Stimulated activated CD4-positive, alpha-beta T cell treated with anti-CD3 and anti-CD28 coated beads, Interleukin-4, amount 100 ng/mL, for 4 hours (primary cell): ENCODE measurements around the gene FLNA.

Experiments
- DNase-seq, 2 experiments: peaks; one replicate each; pipeline ENCODE4 v3.0.0-alpha.2; 2020

Gene FLNA

DNA sequence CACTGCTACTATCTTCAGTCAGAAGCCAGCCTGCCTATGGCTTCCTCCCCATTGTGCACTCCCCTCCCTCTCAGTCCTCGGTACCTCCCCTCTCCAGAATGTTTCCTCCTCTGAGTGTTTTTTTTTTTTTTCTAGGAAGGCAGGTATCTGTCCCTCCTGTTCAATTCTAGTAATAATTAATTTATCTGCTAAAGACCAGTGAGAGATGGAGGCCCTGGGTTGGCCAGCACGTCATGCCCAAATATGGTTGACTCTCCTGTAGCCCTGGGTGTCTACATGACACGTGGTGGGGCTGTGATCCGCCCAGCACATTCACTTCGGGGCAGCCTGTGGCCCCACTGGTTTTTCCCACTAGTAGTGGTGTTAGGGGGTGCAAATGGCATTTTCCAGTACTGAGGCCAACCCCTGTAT is 1.8 kb downstream of the FLNA start:
- DNase-seq = no peak

DNA sequence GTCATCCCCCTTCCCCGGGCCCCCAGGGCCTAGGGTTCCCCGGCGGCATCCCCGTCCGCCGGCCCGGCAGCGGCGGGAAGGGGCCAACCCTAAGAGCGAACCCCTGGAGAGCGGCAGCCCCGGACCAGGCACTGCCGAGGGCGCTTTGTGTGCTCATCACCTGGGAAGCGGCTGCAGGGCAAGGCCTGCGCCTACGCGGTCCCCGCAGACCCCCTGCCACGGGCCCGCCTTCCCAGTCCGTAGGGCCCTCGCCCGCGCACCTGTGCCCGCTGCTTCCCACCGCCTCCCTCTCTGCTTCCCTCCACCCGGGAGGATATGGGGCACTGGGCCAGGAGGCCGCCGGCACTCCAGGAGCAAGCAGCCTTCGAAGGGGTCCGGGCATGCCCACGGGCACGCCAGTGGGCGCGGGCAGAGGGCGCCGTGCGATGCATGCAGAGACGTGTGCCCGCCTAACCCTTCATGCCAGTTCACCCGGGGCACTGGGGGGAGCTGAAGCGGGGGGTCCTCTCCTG is 2.6 kb downstream of the FLNA start:
- DNase-seq = no peak

DNA sequence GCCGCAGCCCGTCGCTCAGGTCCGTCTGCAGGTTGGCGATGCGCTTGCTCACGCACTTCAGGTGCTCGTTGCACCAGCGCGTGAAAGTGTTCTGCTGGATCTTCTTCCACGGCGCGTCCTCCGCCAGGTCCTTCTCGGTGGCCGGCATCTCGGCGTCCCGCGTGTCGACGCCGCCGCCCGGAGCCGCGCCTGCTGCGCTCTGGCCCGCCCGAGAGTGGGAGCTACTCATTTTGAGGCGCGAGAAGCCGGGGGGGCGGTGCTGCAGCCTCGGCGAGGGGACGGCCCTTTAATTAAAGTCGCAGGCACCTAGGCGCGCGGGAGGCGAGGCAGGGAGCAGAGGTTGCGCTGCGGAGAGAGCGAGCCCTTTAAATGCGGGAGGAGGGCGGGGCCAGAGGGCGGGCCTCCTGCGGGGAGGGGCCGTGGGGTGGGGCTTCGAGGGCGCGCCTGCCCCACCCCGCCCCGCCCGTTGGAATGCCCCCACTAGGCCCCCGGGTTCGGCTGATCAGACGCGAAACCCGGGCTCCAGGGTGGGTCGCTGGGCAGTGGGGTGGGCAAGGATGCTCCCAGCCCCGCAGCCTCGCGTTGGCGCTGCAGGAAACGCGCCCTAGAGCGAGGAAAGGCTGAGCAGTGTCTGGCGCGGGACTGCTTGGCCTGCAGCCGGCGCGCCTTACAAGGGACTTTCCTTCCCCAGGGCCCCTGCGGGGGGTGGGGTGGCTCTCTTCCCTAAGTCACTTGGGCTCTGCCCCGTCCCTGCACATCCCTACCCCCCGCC is 3.2 kb downstream of the FLNA start:
- DNase-seq = peak; percentile 86 to 93

DNA sequence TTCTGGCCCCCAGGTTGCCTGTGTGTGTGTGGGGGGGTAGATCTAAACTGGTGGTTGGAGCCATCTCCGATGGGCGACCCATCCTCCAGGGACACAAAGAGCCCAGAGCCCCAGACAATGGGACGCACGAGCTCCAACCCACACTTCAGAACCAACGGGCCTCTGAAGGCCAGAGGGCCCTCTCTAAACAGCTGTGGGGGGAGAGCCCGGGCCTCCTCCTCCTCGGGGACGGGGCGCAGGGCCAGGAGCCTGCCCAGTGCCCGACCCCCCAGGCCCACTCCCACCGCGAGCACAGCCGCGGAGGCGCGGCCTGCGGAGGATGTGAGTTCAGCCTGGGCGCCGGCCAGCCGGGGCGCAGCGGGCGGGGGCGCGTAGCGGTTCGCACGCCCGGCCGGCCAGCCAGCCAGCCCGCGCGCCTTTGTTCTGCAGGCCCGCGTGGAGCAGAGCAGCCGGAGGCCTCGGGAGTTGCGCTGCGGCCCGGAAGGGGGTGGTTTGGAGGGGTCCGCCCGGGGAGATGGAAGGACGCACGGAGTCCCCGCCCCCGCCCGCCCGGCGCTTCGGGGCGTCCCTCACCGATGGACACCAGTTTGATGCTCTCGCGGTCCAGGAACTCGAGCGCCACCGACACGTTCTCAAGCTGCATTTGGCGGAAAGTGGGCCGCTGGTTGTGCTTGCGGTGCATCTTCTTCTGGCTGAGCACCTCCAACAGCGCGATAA is 4.0 kb downstream of the FLNA start:
- DNase-seq = no peak

DNA sequence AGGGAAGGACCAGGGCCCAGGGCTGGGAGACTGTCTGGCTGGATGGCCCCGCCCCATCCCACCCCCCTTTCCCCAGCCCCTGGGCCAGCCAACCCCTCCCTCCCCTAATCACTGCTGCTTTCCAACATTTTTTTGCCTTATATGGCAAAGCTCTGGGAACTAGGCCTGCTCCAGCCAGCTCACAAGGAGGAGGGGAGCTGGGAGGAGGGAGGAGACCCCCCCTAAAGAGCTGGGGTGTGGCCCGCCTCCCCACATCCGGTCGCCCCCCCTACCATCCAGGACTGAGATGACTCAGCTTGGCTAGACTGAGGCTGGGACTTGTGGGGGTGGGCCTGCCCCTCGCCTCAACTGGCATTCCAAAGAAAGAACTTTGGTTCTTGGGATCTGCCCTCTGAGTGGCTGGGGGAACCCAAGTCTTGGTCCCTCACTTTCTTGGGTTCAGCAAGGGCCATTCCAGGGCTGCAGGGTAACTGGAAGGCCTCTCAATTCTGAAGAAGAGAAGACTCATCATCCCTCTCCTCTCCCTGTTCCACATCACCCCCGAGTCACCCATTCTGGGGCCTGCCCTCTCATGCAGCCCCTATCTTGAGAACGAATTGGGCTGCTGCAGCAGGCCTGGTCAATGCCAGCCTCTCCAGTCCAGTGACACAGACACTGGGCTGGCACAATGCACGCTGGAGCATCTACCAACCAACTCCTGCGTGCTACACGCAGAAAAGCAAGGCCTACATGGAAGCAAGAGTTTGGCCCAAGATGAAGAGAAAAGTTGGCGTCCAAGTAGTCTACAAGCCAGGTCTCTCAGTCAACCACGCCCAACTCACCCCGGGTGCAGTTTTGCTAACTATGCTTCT is 4.8 kb downstream of the FLNA start:
- peak; percentile 61 to 67 for DNase-seq

DNA sequence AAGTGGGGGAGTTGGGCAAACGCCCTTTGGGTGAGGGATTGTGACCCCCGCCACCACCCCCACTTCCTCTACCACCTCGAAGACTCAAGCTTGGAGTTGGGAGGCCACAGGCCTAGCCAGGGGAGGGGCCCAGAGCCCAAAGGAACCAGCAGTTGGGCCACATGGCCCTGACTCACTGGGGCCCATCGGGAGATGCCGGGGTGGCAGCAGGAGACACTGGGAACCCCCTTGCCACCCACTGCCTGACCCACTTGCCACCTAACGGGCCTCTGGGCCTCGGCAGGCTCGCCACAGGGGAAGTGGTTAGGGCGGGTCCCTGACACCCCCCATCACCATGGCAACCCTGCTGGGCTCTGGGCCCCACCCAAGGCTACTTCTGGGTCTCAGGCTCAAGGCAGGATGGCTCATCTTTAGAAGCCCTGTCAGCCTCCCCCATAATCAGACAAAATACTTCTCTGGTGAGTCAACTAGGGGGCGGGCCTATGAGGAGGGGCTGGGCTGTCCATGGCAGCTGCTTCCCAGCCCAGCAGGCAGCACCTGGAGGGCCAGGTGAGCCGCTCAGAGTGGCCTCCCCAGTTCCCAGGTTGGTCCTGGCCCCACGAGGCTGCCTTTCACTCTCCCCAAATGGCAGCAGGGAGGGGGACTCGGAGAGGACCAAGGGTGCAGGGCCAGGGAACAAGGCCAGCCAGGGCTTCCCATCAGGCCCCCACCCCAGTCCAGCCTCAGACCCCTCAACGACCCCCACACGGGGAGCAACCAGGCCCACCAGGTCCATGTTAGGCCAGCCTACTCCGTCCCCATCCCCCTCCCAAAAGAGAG is 5.6 kb downstream of the FLNA start:
- DNase-seq = peak; percentile 80 to 91

DNA sequence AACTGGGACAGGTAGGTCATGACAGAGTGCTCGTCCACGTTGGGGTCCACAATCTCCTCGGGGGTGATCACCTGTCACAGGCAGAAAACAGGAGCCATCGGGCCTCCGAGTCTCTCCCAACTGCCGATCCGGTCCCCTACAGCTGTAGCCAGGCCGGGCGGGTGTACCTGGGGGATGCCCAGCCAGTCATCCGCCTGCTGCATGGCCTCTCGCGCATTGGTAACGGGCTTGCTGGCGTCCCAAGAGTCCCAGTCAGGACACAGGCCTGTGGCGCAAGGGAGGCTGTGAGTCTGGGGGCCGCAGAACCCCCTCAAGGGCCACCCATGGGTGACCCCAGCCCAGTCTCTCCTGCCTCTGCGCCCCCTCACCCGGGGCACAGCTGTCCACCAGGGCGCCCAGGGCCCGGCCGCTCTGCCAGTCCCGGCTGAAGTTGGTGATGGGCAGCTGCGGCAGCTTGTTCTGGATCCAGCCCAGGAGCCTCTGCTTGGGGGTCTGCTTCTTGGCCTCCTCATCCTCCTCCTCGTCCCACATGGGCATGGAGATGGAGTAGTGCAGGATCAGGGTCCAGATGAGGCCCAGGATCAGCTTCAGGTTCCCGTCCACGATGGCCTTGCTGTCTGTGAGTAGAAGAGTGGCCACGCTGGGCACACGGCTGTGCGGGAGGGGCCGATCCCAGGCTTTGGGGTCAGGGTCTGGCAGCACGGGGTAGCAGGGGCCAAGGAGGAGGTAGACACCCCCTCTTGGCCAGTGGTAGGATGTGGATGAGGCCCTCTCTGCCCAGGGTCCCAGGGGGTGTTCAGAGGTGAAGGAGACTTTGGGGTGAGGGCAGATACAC is 6.7 kb downstream of the FLNA start:
- DNase-seq = no peak

DNA sequence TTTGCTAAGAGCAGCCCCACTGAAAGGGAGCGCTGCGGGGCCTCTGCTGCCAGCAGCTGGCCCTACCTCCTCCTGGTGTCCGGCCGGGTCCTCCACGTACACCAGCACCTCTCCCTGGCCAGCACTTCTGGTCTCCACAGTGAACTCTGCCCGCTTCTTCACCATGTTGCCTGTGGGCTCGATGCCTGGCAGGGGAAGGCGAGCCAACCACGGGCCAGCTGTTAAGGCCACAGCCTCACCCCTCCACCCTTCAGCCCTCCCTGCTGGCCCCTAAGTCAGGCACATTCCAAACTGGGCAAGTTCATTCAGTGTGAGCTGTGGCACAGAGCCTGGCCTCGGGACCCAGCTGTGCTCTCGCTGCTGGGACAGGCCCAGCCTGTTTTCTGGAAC is 7.8 kb downstream of the FLNA start:
- DNase-seq = no peak

DNA sequence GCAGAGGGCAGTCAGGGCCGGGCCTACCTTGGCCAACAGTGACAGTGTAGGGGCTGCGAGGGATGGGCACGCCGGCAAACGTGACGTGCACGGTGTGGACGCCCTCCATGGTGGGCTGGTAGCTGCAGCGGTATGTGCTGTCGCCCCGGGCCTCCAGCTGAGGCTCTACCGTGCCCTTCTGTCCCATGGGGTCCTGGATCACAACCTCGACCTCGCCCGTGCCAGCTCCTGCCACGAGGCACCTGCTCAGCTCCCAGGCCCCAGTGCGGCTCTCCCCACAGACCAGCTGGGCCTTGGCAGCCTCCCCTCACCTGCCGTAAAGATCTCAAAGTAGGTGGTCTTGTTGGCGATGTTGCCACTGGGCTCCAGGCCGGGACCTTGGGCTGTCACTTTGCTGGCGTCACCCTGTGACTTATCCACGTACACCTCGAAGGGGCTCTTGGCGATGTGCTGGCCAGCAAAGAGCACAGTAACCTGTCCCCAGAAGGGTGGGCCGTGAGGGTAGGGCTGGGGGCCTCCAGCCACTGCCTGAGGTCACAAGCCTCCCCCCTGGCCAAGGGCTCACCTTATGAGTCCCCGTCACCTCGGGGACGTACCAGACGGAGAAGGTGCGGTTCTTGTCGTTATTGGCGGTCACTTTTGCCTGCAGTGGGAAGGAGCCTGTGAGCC is 8.3 kb downstream of the FLNA start:
- DNase-seq = no peak

DNA sequence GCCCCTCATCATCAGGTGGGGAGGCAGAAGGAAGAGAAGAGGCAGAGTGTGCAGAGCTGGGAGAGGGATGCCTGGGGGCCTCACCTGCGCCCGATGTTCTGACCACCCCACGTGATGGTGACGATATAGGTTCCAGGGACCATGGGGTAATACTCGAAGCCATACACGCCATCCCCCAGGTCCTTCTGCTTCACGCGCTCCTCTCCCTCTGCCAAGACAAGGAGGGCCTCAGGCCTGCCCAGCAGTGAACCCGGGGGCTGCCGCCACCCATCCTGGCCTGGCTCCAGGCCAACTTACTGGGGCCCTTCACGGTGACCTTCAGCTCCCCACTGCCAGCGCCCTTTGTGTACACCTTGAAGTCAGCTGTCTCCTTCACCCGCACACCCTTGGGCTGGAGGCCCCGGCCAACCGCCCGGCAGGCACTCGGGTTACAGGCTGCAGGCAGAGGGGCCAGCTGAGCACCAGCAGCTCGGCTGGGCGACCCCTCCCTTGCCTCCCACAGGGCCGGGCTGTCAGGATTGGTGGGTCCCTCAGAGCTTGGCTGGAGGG is 9.3 kb downstream of the FLNA start:
- DNase-seq = no peak

DNA sequence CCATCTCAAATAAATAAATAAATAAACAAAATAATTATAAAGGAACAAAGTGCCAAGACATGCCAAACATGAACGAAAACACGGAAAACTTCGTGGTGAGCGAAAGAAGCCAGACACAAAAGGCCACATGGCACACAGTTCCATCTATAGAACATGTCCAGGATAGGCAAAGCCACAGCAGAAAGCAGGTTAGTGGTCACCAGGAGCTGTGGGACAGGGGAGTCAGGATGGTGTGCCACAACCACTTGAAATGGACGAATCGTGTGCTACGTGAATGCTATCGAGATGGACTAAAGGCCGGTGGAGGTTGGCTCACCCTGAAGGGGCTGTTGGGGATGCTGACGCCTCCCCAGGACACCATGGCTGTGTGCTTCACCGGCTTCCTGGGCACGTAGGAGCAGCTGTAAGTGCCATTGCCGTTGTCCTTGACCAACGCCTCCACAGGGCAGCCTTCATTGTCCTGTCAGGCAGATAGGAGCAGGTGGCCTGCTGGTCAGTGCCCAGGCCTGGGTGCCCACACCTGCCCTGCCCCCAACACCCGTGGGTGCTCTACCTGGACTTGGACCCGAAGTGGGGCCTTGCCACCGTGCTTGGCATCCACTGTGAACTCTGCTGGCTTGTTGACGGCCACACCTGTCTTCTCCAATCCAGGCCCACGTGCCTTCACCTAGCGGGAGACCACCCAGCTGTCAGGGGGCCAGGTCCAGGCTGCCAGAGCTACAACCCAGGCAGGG is 10.6 kb downstream of the FLNA start:
- DNase-seq = no peak

DNA sequence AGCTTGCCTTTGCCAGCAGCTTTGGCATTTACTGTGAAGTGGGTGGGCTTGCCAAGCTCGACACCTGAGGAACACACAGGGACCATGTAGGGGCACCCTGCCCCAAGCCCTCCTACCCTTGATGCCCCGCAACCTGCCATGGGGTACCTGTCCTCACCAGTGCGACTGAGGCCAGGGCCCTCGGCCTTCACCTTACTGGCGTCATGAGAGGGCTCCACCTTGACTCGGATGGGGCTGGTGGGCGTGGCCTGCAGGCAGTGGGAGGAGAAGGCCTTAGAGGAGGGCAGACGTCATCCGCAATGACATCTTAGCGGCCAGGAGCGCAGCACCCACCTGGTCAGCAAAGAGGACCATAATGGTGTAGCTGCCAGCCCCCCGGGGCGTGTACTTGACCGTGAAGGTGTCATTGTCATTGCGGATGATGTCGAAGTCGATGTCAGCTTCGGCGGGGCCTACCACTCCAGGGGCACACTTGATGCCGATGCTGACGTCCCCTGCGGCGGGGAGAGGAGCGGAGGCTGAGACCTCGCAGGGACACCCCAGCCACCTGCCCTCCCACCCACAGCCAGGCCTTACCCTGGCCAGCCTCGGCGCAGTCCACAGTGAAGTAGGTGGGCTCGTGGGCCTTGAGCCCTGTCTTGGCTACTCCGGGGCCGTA is 12.2 kb downstream of the FLNA start:
- DNase-seq = no peak

DNA sequence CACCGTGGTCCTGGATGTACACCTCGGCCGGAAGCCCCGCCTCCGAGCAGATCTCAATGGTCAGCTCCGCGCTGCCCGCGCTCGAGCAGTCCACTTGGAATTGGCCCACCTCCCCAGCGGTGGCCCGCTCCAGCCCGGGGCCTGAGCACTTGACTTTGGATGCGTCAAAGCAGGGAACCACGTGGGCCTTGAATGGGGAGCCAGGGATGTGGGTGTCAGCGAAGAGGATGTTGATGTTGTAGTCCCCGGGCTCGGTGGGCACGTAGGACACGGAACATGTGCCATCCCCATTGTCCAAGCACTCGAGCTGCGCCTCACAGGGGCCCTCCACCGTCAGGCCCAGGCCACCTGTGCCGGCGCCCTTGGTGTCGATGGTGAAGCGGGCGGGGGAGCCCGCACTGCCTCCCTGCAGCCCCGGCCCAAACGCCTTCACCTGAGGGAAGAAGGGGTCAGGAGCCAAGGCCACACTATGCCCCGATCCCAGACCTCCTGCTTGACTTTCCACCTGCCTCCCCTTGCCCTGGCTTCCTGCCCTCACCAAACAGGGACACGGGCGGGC is 14.2 kb downstream of the FLNA start:
- no peak for DNase-seq

DNA sequence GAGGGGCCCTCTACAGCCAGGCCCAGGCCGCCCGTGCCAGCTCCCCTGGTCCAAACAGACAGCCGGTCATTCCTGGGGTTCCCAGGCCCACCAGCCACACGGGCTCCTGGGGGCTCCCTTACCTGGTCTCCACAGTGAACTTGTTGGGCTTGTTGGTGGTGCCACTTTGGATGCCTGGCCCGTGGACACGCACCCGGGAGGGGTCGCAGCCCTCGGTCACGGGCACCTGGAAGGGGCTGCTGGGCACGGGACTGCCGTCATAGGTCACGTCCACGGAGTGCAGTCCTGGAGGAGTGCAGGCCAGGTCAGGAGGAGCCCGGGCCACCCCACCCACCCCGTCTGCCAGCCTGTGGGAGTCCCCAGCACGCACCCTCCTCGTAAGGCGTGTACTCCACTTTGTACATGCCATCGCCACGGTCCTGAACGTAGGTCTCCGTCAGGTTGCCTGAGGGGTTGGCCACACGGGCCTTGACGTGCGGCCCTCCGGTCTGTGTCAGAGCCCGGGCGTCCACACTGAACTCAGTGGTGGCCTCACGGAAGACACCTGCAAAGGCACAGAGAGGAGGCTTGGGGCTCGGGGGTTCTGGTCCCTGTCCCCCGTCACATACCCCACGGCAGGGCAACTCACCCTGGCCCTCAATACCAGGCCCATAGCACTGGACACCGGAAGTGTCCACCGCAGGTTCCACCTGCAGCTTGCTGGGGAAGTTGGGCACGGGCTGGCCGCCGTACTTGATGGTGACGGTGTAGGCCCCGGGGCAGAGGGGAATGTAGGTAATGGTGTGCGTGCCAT is 14.9 kb downstream of the FLNA start:
- DNase-seq = no peak

DNA sequence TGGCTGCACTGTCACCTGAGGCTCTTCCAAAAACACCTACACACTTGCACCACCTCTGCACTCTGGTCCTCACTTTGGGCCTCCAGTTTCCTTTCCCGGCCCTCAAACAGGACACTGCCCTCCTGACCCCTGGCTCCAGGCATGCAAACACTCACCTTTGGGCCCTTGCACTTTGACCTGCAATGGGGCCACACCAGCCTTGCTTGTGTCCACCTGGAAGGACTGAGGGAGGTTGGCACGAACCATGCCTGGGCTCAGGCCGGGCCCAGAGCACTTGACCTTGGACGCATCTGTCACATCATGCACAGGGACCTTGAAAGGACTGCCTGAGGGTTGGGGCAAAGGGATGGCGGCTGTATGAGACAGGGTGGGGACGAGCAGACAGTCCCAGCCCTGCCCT is 15.6 kb downstream of the FLNA start:
- no peak for DNase-seq

DNA sequence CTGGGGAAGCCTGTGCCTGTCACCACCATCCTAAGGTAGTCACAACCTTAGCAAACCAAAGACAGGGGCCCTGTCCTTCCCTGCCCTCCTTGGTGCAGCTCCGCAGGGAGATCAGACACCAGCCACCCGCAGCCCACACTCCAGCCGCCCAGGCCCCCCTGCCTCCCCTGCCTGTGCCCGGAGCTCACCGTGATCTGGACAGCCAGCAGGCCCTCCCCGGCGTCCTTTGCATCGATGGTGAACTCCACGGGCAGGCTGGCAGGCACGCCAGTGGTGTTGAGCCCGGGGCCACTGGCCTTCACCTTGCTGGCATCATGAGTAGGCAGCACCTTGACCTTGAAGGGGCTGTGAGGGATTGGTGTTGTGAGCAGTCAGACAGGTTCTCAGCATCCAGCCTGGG is 16.4 kb downstream of the FLNA start:
- no peak for DNase-seq

DNA sequence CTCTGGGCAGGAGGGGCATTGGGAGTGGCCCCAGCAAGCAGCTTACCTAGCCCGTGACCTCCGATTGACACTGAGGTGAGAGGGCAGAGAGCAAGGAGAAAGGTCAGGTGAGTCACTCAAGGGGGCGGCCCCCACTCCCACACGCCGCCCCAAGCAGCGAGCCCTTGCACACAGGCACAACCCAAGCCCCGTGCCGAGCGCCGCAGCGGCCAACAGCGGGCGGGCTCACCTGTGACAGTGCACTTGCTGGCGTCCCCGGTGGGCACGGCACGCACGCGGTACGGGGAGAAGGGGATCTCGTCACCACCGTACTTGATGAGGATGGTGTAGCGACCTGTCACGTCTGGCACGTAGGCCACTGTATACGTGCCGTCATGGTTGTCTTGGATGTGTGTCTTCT is 17.2 kb downstream of the FLNA start:
- DNase-seq = peak in 1 of 2 experiments; percentile 29

DNA sequence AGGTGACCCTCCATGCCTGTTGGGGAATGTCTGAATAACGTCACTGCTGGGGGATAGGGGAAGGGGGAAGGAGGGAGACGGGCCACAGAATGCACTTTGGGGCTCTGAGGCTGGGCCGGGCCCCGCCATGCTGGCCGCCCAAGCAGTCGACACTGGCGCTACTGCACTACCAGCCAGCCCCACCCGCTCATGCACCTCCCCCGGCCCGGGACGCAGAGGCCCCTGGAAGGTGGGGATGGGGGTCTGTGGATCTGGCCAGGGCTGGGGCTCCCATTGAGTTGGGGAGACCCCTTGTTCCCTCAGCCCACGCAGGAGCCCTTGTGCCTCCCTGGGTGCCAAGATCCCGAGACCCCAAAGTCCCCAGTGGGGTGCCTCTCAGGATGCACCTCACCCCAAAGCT is 17.8 kb downstream of the FLNA start:
- DNase-seq = no peak
